Prostate gland (tissue), 2 donors: Measurements from ENCODE around the gene TMCO4. TPM values are rescaled to one million over a fixed set of nuclear protein-coding genes. Genes with fewer than 3 reads are reported as not detected.

Experiments
- DNase-seq: peaks from one replicate; pipeline ENCODE4 v3.0.0-alpha.2; 2019; ENCODE audit warnings: low spot score
- H3K27ac ChIP-seq, 2 donors: fragments of 200-600 bp; sonication (generic); 2 replicates each; pipeline ENCODE4 v1.5.1; 2017 to 2019
- H3K27me3 ChIP-seq: fragments of 200-600 bp; sonication (generic); replicated peaks from 2 replicates; pipeline ENCODE4 v1.5.1; 2019; ENCODE audit not compliant: insufficient read depth
- H3K36me3 ChIP-seq, 2 donors: fragments of 200-600 bp; sonication (generic); 1 replicate in 1 of 2; 2 replicates in 1 of 2; pipeline versions ENCODE4 v1.5.1 to v1.8.1; 2017 to 2019
- H3K4me1 ChIP-seq: fragments of 200-600 bp; sonication (generic); replicated peaks from 2 replicates; pipeline ENCODE4 v1.5.1; 2019
- H3K4me3 ChIP-seq, 2 donors: fragments of 200-600 bp; sonication (generic); 2 replicates each; pipeline ENCODE4 v1.5.1; 2017 to 2019
- H3K9me3 ChIP-seq: fragments of 200-600 bp; sonication (generic); 2 replicates; pipeline ENCODE4 v1.5.1; 2017
- CTCF ChIP-seq, 4 experiments: fragments of 200-600 bp in 2 of 4; fragments of 450-650 bp in 2 of 4; sonication (generic) in 2 of 4; IDR thresholded peaks; 1 replicate in 3 of 4; 2 replicates in 1 of 4; pipeline ENCODE4 v1.5.1; 2016 to 2019; ENCODE audit warnings: antibody characterized with exemption in 4 of 4, mild to moderate bottlenecking in 2 of 4, moderate library complexity in 2 of 4
- POLR2A ChIP-seq: fragments of 450-650 bp; IDR thresholded peaks from one replicate; pipeline ENCODE4 v1.6.1; 2016; ENCODE audit warnings: antibody characterized with exemption, mild to moderate bottlenecking
- POLR2AphosphoS5 ChIP-seq: sonication (generic); formaldehyde crosslinking; IDR thresholded peaks from one replicate; pipeline ENCODE4 v1.6.1; 2017; ENCODE audit warnings: antibody characterized with exemption
- WGBS: methylation state at CpG from one replicate; pipeline ENCODE4 v1.1.5; 2018; 5-methylcytosine and 5-hydroxymethylcytosine counted together
- intact Hi-C: fragments of 100-400 bp; cut with DNase I; formaldehyde crosslinking; loops from one replicate; pipeline ENCODE4 v1.14.2; 2022
- total RNA-seq, 2 donors: library from RNA; depleted of rRNA; stranded (reverse); fragments of >200 nt; gene quantifications; one replicate each; pipeline ENCODE4 v1.1.0, GENCODE V29; 2016

TMCO4 gene
- total RNA-seq, 2 donors from 2014 or later: 60.5 to 89.9 TPM

GRCh38 chr1:19644395-19644680, 155.4 kb downstream of the TMCO4 start:
- peak overlapping the region; percentile 99 for H3K27ac ChIP-seq
- TF ChIP-seq POLR2AphosphoS5 (no peak), CTCF (IDR thresholded peaks at IDR 0.05) (no peak), POLR2A (no peak)
- H3K4me3 ChIP-seq: peak overlapping the region; percentile 81 to 94
- intact Hi-C loops: loop anchor here (2.0 kb wide), 2 partner anchors 48 to 160 kb away; partner anchors contain the start of gene CAPZB
- no peaks in the 10 kb centered on the region for H3K9me3 ChIP-seq
- WGBS: 0% methylated on average over 6 of the region's 51 CpGs
- no peaks in the 10 kb centered on the region for H3K27me3 ChIP-seq
- H3K4me1 ChIP-seq: peaks cover 14% of the 10 kb centered on the region
- DNase-seq: no peak
- H3K36me3 ChIP-seq: no peaks in the 10 kb centered on the region

GRCh38 chr1:19643602-19644394, 155.9 kb downstream of the TMCO4 start, which contains the start of gene NBL1:
NBL1 (plus strand) TSS chr1:19644311; CDS start chr1:19655031, 10,720 bp downstream.
- H3K9me3 ChIP-seq: no peaks in the 10 kb centered on the region
- no peaks in the 10 kb centered on the region for H3K36me3 ChIP-seq
- H3K4me1 ChIP-seq: peaks cover 14% of the 10 kb centered on the region
- peak in 1 of 4 experiments; percentile 9 for TF ChIP-seq CTCF (IDR thresholded peaks at IDR 0.05)
- peak; percentile 20 for TF ChIP-seq POLR2A
- TF ChIP-seq POLR2AphosphoS5: no peak
- H3K27me3 ChIP-seq: no peaks in the 10 kb centered on the region
- H3K4me3 ChIP-seq: peak within 1 kb of the TSS; percentile 81 to 94
- WGBS: under 1% methylated on average over 77 of the region's 90 CpGs
- peak; percentile 84 for DNase-seq
- intact Hi-C loops: loop anchor here (2.0 kb wide), 2 partner anchors 47 to 159 kb away; partner anchors contain the start of gene CAPZB
- peak within 1 kb of the TSS; percentile 99 for H3K27ac ChIP-seq

- intact Hi-C loops: no loop called here
- no peaks in the 10 kb centered on the region for H3K9me3 ChIP-seq
- peaks cover 10% of the 10 kb centered on the region for H3K4me1 ChIP-seq
- peak overlapping the region; percentile 99 for H3K27ac ChIP-seq
- peak; percentile 59 for DNase-seq
- peak overlapping the region; percentile 81 to 94 for H3K4me3 ChIP-seq
- TF ChIP-seq CTCF (IDR thresholded peaks at IDR 0.05) (peak in 2 of 4 experiments; percentile 36 to 46), POLR2A (peak; percentile 55), POLR2AphosphoS5 (no peak)
- 46% methylated on average over 7 of the region's 7 CpGs for WGBS
- no peaks in the 10 kb centered on the region for H3K27me3 ChIP-seq
- H3K36me3 ChIP-seq: no peaks in the 10 kb centered on the region
Measured at GRCh38 chr1:19643121-19643520, 156.6 kb downstream of the TMCO4 start.

GRCh38 chr1:19640363-19641316, 159.1 kb downstream of the TMCO4 start:
- DNase-seq: no peak
- no peaks in the 10 kb centered on the region for H3K9me3 ChIP-seq
- intact Hi-C loops: no loop called here
- WGBS: 24% methylated on average over 14 of the region's 14 CpGs
- H3K36me3 ChIP-seq: no peaks in the 10 kb centered on the region
- peaks cover 6% of the 10 kb centered on the region for H3K4me1 ChIP-seq
- no peak overlapping the region for H3K4me3 ChIP-seq
- no peak for TF ChIP-seq POLR2AphosphoS5
- TF ChIP-seq POLR2A: no peak
- peak in 1 of 4 experiments; percentile 30 for TF ChIP-seq CTCF (IDR thresholded peaks at IDR 0.05)
- peak overlapping the region; percentile 59 to 67 for H3K27ac ChIP-seq
- no peaks in the 10 kb centered on the region for H3K27me3 ChIP-seq
